Adrenal gland (tissue), 5 donors: Measurements from ENCODE around the gene SYNPO2L.
"Not testable (repeated sequence)": the region's sequence is repeated elsewhere in the genome, so short reads cannot be mapped to it uniquely, and the experiment has no call there.

Experiments
- CTCF ChIP-seq, 6 experiments: fragments of 450-650 bp in 4 of 6; fragments of 200-600 bp in 2 of 6; sonication (generic) in 1 of 6; IDR thresholded peaks; 1 replicate in 5 of 6; 2 replicates in 1 of 6; pipeline versions ENCODE4 v1.5.1 to v1.8.0; 2016 to 2021; ENCODE audit warnings: antibody characterized with exemption in 6 of 6, mild to moderate bottlenecking in 2 of 6, moderate library complexity in 1 of 6
- POLR2A ChIP-seq, 2 donors: fragments of 450-650 bp; IDR thresholded peaks; one replicate each; pipeline ENCODE4 v1.6.1; 2017; ENCODE audit warnings: antibody characterized with exemption in 2 of 2, mild to moderate bottlenecking in 2 of 2, moderate library complexity in 1 of 2
- donor health status: DM: no; HTN: no; CAD: no.

- TF ChIP-seq CTCF, POLR2A (IDR thresholded peaks at IDR 0.05): not testable (repeated sequence)
Observed at GRCh38 chr10:73668378-73668777, 12.5 kb upstream of the SYNPO2L start.
